GM18526 (cell line): Measurements from ENCODE around the gene MAPKAP1.

ENCODE experiments used
- POLR2A ChIP-seq: IDR thresholded peaks from 3 replicates; pipeline ENCODE4 v1.6.1; 2011; ENCODE audit not compliant: insufficient read length; ENCODE audit errors: extremely low read depth

Gene MAPKAP1

GRCh38 chr9:125644819-125645507, 62.0 kb downstream of the MAPKAP1 start:
- no peak for TF ChIP-seq POLR2A

GRCh38 chr9:125642311-125642710, 64.7 kb downstream of the MAPKAP1 start:
- TF ChIP-seq POLR2A = no peak

- no peak for TF ChIP-seq POLR2A
Measured at GRCh38 chr9:125639057-125639456, 68.0 kb downstream of the MAPKAP1 start.

- no peak for TF ChIP-seq POLR2A
Measured at GRCh38 chr9:125638239-125639045, 68.6 kb downstream of the MAPKAP1 start.

- no peak for TF ChIP-seq POLR2A
Measured at GRCh38 chr9:125637241-125637640, 69.8 kb downstream of the MAPKAP1 start.

- TF ChIP-seq POLR2A = no peak
Measured at GRCh38 chr9:125635888-125636287, 71.1 kb downstream of the MAPKAP1 start.

GRCh38 chr9:125634040-125634717, 72.8 kb downstream of the MAPKAP1 start:
- no peak for TF ChIP-seq POLR2A

GRCh38 chr9:125633116-125633745, 73.8 kb downstream of the MAPKAP1 start:
- TF ChIP-seq POLR2A = peak; percentile 7

GRCh38 chr9:125632321-125633115, 74.5 kb downstream of the MAPKAP1 start:
- peak; percentile 5 for TF ChIP-seq POLR2A

- TF ChIP-seq POLR2A = no peak
Measured at GRCh38 chr9:125631391-125632085, 75.5 kb downstream of the MAPKAP1 start.

- no peak for TF ChIP-seq POLR2A
Measured at GRCh38 chr9:125630436-125630835, 76.6 kb downstream of the MAPKAP1 start.

GRCh38 chr9:125629446-125629845, 77.6 kb downstream of the MAPKAP1 start:
- TF ChIP-seq POLR2A = no peak

GRCh38 chr9:125626187-125626586, 80.8 kb downstream of the MAPKAP1 start:
- no peak for TF ChIP-seq POLR2A

GRCh38 chr9:125621170-125621569, 85.8 kb downstream of the MAPKAP1 start:
- no peak for TF ChIP-seq POLR2A
